ENCODE data around the gene DVL3.

DNA sequence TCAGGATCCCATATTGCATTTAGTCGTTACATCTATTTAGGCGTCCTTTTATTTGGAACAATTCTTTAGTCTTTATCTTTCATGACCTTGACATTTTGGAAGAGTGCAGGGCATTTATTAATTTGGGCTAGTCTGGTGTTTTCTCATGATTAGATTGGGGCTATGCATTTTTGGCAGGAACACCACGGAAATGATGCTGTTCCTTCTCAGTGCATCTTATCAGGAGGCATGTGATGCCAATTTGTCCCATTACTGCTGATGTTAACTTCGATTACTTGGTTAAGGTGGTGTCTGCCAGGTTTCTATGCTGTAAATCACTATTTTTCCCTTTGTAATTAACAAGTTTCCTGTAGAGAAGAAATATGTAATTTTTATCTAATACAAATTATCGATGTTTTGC is 56.1 kb downstream of the DVL3 start:
- TF ChIP-seq, protein P1, sequence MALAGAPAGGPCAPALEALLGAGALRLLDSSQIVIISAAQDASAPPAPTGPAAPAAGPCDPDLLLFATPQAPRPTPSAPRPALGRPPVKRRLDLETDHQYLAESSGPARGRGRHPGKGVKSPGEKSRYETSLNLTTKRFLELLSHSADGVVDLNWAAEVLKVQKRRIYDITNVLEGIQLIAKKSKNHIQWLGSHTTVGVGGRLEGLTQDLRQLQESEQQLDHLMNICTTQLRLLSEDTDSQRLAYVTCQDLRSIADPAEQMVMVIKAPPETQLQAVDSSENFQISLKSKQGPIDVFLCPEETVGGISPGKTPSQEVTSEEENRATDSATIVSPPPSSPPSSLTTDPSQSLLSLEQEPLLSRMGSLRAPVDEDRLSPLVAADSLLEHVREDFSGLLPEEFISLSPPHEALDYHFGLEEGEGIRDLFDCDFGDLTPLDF (CRISPR knock-in tag; IDR thresholded peaks at IDR 0.05) = no peak
- TF ChIP-seq TP53 (CRISPR knock-in tag; IDR thresholded peaks at IDR 0.05) = no peak

Data from WTC11 (cell line).